HG03342 (cell line): ENCODE data around the gene AMOT.
A peak's percentile ranks its signal among the peaks of the same experiment; 100 is the strongest.

Source experiments
- ATAC-seq: cut with Tn5 transposase; IDR thresholded peaks from one replicate; pipeline ENCODE4 v1.9.1; 2021; ENCODE audit warnings: mild to moderate bottlenecking, moderate library complexity; ENCODE audit not compliant: unreplicated experiment

AMOT gene

DNA sequence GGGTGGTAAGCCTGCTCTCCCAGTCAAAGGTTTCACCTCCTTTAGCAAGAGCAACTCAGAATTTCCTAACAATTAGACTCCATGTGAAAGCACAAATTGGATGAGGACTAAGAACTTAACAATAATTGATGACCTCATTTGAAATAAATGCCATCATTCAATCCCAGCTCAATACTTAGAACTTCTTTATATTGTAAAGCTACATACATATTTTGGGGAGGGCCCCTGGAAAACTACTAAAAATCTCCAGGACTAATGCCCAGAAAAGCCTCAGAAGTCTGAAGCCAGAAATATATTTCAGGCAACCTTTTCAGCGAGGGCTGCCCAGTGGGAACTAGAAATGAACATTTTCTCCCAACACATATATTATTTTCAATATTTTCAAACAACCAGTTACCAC is 38.1 kb downstream of the AMOT start:
- no peak for ATAC-seq

DNA sequence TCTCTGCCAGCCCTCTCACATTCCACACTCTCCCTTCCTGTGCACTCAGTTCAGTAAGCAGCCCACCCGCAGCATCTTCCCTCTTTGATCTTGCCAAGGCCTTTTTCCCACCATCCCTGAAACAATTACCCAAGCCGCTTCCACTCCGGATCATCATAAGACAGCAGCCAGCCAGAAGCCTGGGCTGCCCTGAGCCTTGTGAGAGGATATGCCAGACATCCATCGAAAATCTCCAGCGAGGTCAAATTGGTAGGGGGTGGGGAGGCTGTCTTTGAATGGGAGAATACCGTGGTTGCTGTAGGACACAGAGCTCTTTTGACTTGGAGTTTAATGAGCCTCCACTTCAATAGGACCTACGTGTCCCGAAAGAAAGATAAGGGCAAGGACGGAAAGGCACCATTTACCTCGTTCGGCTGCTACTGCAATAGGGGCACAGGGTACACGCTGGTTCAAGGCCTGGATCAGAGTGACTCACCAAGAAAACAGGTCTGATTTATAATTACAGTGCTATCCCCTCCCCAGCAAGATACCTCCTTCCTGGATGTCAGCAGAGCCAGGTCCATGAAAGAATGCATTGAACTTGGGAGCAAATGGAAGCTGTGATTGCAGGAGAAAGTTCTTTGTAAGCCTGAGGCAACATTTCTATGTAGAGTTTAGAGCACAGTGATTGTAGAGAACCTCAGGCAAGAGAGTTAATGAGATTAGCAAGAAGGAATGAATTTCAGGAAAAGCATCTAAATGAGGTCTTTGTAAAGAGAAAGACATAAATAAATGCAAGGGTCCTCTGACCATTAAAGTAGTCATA is 39.5 kb downstream of the AMOT start:
- no peak for ATAC-seq

DNA sequence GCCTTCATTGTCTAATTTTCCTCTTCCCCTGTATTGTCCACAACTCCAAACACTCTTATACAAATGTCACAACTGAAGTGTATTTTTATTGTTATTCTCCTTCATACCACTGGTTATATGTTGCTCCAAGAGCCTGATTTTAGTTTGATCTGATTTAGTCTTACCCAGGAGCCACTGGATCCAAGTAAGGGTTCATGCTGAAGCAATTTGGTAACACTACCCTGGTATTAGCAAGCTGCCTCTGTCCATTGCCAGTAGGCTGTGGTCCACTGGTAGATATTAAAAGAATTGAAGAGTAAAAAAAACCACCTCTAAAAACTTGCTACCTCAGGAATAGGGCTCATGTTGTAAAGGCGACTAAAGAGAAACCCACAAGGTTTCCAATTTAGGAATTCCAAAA is 41.2 kb downstream of the AMOT start:
- no peak for ATAC-seq

DNA sequence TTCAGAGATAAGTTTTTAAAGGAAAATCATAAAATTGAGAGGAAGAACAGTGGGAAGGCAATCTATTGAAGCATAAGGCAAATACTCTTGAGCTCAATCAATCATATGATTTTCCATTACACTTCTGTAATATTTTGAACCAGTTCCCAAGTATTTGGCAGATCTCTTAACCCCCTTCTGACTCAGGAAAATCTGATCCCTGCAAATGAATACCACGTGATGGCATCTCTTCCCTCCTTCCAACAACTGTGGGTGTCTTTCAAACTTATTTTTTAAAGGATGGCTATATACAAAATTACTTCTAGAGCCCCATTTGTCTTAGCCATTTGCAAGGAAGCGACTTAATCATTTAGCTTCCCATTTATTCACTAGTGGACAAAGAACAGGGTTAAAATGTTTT is 41.9 kb downstream of the AMOT start:
- ATAC-seq, result no peak

DNA sequence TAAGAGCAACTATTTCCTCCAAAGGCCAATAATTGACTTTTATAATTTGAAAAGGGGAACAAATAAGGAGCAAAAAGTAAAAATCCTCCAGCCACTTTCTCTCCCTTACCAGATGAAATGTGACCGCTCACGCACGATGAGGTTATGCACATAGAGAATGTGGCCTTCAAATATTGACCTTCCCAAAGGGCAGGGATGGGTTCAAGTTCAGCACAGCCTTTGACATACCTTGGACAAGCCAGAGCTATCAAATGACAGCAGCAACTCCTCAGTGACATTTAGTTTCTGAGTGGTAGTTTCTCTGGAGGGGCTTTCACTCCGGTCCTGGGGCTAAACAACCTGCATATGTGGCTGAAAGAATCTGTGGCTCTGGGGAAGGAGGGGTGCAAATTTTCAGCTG is 50.7 kb downstream of the AMOT start:
- ATAC-seq, result no peak

DNA sequence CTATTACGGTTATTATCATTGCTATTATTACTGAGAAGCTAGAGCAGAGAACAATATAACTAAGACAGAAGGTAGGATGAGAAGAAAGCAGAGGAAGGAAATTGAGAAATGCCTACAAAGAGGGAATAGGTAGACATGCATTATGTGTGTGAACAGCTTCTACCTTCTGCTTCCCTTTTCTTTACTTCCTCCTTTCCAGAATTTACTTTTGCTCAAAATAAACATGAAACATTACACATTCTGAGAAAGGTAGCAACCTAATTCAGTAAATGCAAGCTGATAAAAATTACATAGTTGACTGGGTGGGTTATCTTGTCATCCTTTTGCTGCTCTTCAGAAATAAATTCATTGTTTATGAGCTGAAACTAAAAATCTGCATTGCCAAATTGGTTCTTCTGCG is 54.6 kb downstream of the AMOT start:
- no peak for ATAC-seq

DNA sequence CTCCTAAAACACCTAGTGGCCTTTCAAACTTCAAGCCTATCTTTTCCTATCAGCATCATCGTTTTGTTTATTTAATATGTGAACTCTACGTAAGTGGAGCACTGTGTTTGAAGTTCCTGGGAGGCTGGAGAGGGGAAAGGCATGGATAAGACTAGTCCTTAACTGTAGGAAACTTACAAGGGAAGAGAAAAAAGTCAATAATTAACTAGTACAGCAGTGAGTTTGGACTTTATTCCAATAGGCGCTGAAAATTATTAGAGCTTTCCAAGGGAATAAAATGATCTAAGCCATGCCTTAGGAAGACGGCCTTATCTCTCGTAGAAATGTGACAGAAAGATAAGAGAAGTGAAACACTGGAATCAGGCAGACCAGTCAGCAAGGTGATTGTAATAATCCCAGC is 55.3 kb downstream of the AMOT start:
- no peak for ATAC-seq

DNA sequence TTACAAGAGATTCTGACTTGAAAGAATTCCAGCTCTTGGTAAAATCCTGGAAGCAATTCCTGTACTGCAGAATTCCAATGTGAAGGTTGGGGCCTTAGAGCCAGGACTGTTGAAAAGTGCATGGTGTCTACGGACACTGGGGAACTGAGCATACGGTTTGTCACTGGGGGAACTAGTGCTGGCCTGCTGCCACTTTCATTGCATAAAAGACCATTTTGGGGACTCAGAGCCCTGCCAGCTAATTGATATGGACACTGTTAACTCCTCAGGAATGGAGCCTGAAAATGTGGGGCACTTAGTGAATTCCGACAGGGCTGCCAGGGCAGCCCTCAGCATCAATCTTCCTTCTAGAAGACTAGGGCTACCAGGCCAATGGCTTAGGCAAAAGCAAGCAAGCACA is 55.9 kb downstream of the AMOT start:
- ATAC-seq, result no peak

DNA sequence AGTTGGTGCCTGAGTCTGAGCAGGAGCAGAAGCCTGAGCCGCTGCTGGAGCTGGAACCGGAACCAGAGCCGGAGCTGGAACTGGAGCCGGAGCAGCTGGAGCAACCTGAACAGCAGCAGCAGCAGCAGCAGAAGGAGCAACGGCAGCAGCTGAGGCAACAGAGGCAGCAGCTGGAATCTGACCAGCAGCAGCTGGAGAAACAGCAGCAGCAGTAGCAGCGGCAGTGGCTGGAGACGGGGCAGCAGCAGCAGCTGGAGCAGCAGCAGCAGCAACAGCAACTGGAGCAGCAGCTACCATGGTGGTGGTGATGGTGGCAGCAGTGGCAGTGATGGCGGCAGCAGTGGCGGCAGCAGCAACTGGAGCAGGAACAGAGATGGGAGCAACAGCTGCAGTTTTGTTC is 61.5 kb downstream of the AMOT start:
- no peak for ATAC-seq

DNA sequence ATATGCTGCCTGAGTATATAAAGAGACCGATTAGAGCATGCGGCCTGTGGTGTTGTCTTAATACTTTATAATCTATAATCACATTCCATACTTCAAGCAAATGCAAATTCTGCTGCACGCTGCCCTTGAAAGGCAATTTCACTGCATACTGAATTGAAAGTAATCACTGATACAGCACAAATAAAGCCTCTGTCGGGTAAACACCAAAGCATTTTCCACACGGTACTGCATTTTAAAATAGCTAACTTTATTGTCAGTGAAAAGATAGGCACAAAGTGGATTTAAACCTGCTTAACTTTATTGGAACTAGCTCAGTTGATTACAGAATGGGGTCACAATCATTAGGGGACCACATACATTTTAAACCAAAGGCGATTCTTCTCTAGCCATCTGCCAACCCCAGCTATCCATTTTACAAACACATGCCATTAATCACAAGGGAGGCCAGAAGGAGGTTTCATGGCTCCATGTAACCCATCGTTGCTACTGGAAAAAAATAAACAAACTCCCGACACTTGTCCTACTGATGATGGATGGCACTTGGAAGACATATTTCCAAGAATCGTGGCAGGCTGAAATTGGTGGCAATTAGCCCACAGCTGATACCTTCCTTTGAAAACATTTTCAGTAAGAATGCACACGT is 65.9 kb downstream of the AMOT start:
- no peak for ATAC-seq

DNA sequence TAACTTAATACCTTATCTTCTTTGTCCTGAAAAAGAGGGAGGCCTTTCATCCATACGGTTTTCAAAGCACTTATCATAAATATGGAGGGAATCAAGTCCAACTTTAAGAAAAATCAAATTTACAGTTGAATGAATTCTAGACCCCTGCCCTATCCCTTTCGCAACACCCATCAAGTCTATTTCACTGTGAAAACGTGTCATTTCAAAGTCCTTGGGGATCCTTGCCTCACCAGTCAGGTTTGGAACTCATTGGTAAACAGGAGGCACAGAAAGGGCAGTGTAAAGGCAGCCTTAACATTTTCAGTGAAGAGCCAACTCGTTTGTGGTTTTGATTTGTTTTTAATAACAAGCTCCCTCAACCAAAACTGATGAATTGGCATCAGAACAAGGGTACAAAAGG is 66.5 kb downstream of the AMOT start:
- ATAC-seq, result no peak

DNA sequence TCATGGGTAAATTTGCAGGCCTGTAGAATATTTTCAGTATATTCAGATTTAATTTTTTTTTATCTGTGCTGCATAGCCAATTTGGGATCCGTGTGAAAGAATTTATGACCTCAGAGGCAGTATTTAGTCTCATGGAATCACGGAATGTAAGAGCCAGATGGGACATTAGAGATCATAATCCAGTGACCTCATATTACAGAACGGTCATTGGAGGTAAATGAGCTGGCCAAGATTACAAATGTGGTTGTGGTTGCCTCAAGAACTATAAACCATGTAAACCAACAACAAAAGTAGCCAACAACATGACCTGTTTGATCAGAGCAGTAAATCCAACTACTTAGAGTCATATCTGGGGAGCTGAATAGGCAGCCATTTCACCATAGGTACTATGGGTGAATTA is 71.6 kb downstream of the AMOT start:
- ATAC-seq, result no peak

DNA sequence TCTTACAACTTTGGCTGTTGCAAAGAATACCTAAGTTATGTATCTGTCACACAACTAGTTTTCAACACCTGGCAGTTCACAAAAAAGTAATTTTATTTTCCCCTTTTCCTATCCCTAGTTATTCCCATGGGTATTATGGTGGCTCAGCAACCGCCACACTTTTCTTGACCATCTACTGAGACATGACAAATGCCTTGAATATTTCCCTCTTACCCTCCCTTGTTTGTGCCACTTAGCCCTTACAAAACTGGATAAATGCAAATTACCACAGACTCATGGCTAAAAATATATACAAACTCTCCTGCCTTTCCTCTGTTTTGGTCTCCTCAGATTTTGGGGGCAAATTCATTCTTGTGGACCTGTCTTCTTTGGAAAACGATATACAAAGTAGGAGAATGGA is 72.1 kb downstream of the AMOT start:
- no peak for ATAC-seq

DNA sequence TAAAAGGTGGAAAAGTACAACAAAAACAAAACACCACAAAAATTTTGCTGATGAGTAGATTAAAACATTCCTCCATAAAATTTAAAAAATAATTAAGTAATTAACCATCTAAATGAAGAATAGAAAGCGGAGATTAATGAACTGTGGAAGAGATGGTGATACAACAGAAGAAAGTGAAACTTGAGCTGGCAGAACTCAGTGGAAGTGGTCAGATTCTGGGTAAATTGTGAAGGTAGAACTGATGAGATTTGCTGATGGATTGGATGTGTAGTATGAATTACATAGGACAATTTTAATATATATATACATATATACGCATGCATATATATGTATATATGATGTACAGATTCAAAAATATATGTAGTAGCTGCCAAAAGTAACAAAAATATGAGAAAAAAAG is 73.9 kb downstream of the AMOT start:
- no peak for ATAC-seq

DNA sequence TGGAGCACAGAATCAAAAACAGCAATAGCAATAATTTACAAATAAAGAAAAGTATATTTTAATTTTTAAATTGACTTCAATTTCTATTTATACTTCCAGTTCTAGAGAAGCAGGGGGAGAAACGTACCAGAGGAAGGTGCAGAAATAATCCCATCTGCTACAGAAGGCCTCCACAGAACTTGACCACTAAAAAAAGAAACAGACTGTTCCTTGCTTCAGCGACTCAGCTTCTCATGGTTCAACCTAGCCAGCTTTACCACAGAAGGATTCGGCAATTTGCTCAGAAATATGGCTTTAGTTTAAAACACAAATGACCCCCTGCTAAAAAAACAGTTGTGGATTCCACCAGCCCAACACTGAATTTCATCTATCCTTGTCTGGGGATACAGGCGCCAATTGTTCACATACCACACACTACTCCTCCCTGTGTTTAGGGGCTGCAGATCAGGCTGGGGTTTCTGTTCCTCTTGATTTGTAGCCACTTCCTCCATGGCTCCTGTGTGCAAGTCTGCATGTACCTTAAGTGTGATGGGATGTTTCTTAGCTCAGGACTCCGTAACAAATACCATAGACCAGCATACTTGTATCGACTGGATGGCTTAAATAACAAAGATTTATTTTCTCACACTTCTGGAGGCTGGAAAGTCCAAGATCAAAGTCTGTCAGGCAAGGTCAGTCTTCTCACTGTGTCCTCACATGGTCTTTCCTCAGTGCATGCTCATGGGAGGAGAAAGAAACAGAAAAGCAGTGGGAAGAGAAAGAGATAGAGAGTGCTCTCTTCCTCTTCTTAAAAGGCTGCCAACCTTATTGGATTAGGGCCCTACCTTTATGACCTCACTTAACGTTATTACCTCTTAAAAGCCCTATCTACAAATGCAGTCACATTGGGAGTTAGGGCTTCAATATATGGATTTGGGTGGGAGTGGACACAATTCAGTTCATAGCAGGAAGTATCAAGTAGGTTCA is 79.1 kb downstream of the AMOT start:
- ATAC-seq, result peak; percentile 87

DNA sequence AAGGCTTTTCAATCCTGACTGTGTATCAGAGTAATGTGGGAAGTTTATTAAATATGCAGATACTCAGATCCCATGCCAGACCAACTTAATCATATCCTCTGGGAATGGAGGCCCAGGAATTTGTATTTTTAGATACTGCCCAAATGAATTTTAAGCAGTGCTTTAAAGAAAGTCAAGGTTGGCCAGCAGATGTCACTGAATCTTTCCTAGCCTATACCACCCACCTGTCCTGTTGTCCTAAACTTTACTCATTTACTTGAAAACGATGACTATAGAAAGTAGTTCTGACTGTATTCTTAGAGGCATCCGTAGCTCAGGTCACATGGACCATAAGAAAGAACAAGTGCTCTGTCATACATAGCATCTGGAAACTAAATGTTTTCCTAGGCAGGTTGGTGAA is 79.9 kb downstream of the AMOT start:
- peak; percentile 65 for ATAC-seq

DNA sequence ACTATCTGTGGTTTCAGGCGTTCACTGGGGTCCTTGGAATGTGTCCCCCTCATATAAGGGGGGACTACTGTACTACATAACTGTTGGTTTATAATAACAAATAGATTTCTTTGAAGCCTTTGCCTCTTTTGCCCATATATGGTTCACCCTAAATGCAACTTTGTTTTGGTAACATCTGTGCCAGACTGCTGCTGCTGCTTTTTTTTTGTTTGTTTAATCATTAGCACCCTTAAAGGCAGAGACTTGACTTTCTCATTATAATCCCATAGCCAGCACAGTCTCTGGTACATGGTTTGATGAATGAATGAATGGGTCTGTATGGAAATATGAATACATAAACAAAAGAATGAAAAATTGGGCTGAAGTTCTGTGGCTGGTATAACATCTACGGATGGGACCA is 80.7 kb downstream of the AMOT start:
- ATAC-seq, result no peak

DNA sequence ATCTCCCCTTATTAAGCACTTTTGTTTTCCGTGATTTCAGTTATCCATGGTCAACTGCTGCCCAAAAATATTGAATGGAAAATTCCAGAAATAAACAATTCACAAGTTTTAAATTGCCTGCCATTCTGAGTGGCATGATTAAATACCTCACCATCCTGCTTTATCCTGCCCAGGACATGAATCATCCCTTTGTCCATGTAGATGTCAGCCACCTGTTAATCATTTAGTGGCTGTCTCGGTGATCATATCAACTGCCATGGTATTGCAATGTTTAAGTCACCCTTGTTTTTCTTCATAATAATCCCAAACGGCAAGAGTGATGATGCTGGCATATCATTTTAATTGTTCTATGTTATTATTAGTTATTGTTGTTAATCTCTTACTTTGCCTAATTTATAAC is 81.1 kb downstream of the AMOT start:
- ATAC-seq, result no peak

DNA sequence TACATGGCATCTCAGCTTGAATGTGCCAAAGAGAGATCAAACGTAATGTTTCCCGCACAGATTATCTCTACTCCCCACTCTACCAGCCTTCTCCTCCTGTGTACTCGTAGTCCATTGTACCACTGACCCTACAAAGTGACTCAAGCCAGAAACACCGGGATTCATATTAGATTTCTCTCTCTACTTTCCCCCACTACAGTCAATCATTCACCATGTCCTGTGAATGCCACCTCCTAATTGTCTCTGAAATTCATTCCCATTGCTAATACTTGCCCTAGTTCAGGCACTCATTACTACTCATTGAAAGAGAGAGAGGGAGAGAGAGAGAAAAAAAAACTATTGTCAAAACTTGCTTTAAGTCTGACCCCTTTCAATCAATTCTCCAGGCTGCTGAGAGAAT is 82.7 kb downstream of the AMOT start:
- no peak for ATAC-seq

DNA sequence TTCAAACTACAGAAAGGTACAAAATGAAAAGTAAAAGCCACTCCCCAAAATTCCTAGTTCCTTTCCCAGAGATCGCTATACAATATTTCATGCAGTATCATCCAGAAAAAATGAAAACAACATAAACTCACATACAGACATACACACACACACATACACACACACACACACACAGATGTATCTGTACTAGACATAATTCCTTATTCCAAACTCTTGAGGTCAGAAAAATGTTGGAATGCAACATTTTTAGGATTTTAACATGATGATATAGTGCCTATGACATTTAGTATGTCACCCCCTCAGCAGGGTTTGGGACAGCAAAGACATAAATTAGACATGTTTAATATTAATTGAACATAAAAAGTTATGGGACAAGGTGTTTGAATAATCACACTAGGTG is 87.5 kb downstream of the AMOT start:
- ATAC-seq, result no peak

DNA sequence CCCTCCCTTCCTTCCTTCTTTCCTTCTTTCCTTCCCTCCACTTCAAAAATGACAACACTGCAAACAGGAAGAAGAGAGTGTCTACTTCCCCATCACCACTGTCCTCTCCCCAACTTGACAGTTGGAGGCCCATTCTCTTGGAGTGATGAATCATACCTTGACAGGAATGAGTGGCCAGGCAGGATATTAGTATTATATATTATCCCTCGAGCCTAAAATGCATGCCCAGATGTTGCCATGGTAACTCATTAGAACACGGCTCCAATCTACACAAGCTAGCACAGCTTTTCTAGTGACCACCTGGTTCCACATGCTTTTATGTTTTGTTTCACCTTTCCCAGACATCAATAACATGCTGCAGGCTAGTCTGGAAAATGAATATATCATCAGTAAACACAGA is 89.6 kb downstream of the AMOT start:
- no peak for ATAC-seq
